Body of pancreas (tissue), 4 donors: Measurements from ENCODE around the gene MAP2K5.

Experiments
- CTCF ChIP-seq, 7 experiments: fragments of 450-650 bp in 4 of 7; fragments of 200-600 bp in 3 of 7; sonication (generic) in 3 of 7; IDR thresholded peaks; one replicate each; pipeline ENCODE4 v1.5.1; 2016 to 2019; ENCODE audit warnings: antibody characterized with exemption in 7 of 7
- POLR2A ChIP-seq, 3 donors: fragments of 450-650 bp; IDR thresholded peaks; one replicate each; pipeline ENCODE4 v1.6.1; 2016; ENCODE audit warnings: antibody characterized with exemption in 3 of 3, mild to moderate bottlenecking in 2 of 3

- TF ChIP-seq CTCF (IDR thresholded peaks at IDR 0.05) (no peak), POLR2A (IDR thresholded peaks at IDR 0.05) (no peak)
Measured at GRCh38 chr15:67730135-67730534, 187.6 kb downstream of the MAP2K5 start.
